ENCODE results near the gene ALDH1A3. TPM values are rescaled to one million over a fixed set of nuclear protein-coding genes. Genes with fewer than 3 reads are reported as not detected.

The ALDH1A3 gene
- total RNA-seq, 2 experiments from 2014 or later = not detected

- Histone ChIP-seq H3K27ac (ENCODE audit: low read depth in 1 of 2, low read length in 2 of 2) (no peak overlapping the region), H3K4me1 (ENCODE audit: insufficient read depth, low read length) (no peaks in the 10 kb centered on the region), H3K4me3 (ENCODE audit: low read length) (no peak overlapping the region), H3K9me3 (ENCODE audit: control insufficient read depth in 1 of 2, insufficient read depth in 1 of 2, low read length in 2 of 2) (no peaks in the 10 kb centered on the region), H3K36me3 (ENCODE audit: insufficient read depth, low read length) (no peaks in the 10 kb centered on the region), H3K27me3 (ENCODE audit: control insufficient read depth in 1 of 2, insufficient read depth in 2 of 2, low read length in 2 of 2) (peaks cover 0 to 10% of the 10 kb centered on the region in 2 experiments)
- no peak for ATAC-seq (ENCODE audit: poor library complexity)
- intact Hi-C loops (cut with DNase I, micrococcal nuclease) = no loop called here
- Mint-ChIP-seq H3K9me3 (no peaks in the 10 kb centered on the region), H3K4me3 (no peak overlapping the region), H3K4me1 (ENCODE audit: low read depth) (no peaks in the 10 kb centered on the region), H3K27me3 (peaks cover 46% of the 10 kb centered on the region), H3K27ac (no peak overlapping the region), H3K36me3 (ENCODE audit: low read depth) (no peaks in the 10 kb centered on the region)
- DNase-seq = no peak
- CTCF ChIA-PET = no interaction called here
- TF ChIP-seq CTCF (IDR thresholded peaks at IDR 0.05) = no peak
- POLR2A ChIA-PET = no interaction called here
These were observed 43.1 kb upstream of the ALDH1A3 start for GRCh38 chr15:100836501-100836900.

- ATAC-seq (ENCODE audit: poor library complexity) (no peak), DNase-seq (no peak)
- Histone ChIP-seq H3K4me3 (ENCODE audit: low read length) (no peak overlapping the region), H3K9me3 (ENCODE audit: control insufficient read depth in 1 of 2, insufficient read depth in 1 of 2, low read length in 2 of 2) (no peaks in the 10 kb centered on the region), H3K36me3 (ENCODE audit: insufficient read depth, low read length) (no peaks in the 10 kb centered on the region), H3K4me1 (ENCODE audit: insufficient read depth, low read length) (no peaks in the 10 kb centered on the region), H3K27me3 (ENCODE audit: control insufficient read depth in 1 of 2, insufficient read depth in 2 of 2, low read length in 2 of 2) (peaks cover 0 to 6% of the 10 kb centered on the region in 2 experiments), H3K27ac (ENCODE audit: low read depth in 1 of 2, low read length in 2 of 2) (no peak overlapping the region)
- no peak for TF ChIP-seq CTCF (IDR thresholded peaks at IDR 0.05)
- Mint-ChIP-seq H3K9me3 (no peaks in the 10 kb centered on the region), H3K4me1 (ENCODE audit: low read depth) (no peaks in the 10 kb centered on the region), H3K27ac (no peak overlapping the region), H3K4me3 (no peak overlapping the region), H3K27me3 (peaks cover 25% of the 10 kb centered on the region), H3K36me3 (ENCODE audit: low read depth) (no peaks in the 10 kb centered on the region)
- ChIA-PET CTCF (no interaction called here), POLR2A (no interaction called here)
- intact Hi-C loops (cut with DNase I, micrococcal nuclease) = no loop called here
These were observed 38.2 kb upstream of the ALDH1A3 start for GRCh38 chr15:100841426-100841825.

GRCh38 chr15:100842756-100843730 lies 36.6 kb upstream of the ALDH1A3 start:
- Histone ChIP-seq H3K9me3 (ENCODE audit: control insufficient read depth in 1 of 2, insufficient read depth in 1 of 2, low read length in 2 of 2) (no peaks in the 10 kb centered on the region), H3K27me3 (ENCODE audit: control insufficient read depth in 1 of 2, insufficient read depth in 2 of 2, low read length in 2 of 2) (no peaks in the 10 kb centered on the region), H3K4me1 (ENCODE audit: insufficient read depth, low read length) (no peaks in the 10 kb centered on the region), H3K27ac (ENCODE audit: low read depth in 1 of 2, low read length in 2 of 2) (no peak overlapping the region), H3K36me3 (ENCODE audit: insufficient read depth, low read length) (no peaks in the 10 kb centered on the region), H3K4me3 (ENCODE audit: low read length) (no peak overlapping the region)
- CTCF ChIA-PET = no interaction called here
- no peak for ATAC-seq (ENCODE audit: poor library complexity)
- no peak overlapping the region for H3K4me3 Mint-ChIP-seq
- no peaks in the 10 kb centered on the region for H3K36me3 Mint-ChIP-seq (ENCODE audit: low read depth)
- intact Hi-C loops (cut with DNase I, micrococcal nuclease) = no loop called here
- POLR2A ChIA-PET = no interaction called here
- no peak for TF ChIP-seq CTCF (IDR thresholded peaks at IDR 0.05)
- H3K27me3 Mint-ChIP-seq = peaks cover 30% of the 10 kb centered on the region
- no peaks in the 10 kb centered on the region for H3K9me3 Mint-ChIP-seq
- H3K4me1 Mint-ChIP-seq (ENCODE audit: low read depth) = no peaks in the 10 kb centered on the region
- DNase-seq = no peak
- H3K27ac Mint-ChIP-seq = no peak overlapping the region
